Stimulated activated CD4-positive, alpha-beta T cell treated with anti-CD3 and anti-CD28 coated beads, Interleukin-15, amount 100 ng/mL, for 48 hours (primary cell): ENCODE data around the gene ADARB1.

Experiments used
- DNase-seq, 2 donors: peaks; one replicate each; pipeline ENCODE4 v3.0.0-alpha.2; 2020; ENCODE audit warnings: low read depth in 2 of 2

ADARB1 gene

GRCh38 chr21:45266518-45267389, 192.4 kb downstream of the ADARB1 start:
- peak in 1 of 2 donors; percentile 24 for DNase-seq

DNA sequence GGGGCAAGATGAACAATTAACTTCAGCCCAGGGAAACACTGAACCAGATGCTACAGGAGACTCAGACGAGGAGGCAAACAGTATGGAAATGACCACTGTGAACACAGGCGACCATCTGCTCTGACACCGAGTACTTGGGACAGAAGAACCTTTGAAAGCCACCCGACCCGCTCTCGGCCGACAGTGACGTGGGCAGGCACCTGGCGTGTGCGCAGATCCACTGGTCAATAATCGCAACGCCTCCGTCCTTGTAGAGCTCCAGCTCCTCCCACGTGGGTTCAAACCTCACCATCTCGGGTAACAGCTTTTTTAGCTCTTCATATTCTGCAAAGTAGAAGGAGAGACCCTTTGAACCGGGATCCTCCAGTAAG, 193.0 kb downstream of the ADARB1 start:
- no peak for DNase-seq

GRCh38 chr21:45269861-45270260, 195.5 kb downstream of the ADARB1 start:
- no peak for DNase-seq

DNA sequence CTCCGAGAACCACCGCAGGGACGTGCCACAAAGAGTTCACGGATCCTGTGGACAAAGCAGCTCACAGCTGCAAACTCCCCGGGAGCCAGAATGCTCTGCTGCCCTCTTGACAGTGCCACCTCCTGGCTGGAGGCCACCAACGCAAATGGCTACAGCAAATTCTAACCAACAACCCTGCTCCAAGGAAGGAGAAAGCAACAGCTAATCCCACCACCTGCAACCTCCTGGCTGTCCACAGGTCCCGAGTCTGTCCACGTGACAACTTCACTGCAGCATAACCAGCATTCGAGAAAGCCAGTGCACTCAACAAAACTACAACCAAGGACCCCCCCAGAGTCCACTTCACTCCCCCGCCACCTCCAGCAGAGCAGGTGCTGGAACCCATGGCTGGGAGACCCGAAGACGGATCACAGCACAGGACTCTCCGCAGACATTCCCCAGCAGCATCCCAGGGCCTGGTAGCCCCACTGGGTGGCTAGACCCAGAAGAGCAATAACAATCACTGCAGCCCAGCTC, 196.0 kb downstream of the ADARB1 start:
- DNase-seq: no peak
